ENCODE data around the gene JAGN1. TPM values are rescaled to one million over a fixed set of nuclear protein-coding genes. Genes with fewer than 3 reads are reported as not detected.

JAGN1 gene
- total and polyA plus RNA-seq, 4 donors, result 20.7 to 43.7 (median 34.9) TPM

DNA sequence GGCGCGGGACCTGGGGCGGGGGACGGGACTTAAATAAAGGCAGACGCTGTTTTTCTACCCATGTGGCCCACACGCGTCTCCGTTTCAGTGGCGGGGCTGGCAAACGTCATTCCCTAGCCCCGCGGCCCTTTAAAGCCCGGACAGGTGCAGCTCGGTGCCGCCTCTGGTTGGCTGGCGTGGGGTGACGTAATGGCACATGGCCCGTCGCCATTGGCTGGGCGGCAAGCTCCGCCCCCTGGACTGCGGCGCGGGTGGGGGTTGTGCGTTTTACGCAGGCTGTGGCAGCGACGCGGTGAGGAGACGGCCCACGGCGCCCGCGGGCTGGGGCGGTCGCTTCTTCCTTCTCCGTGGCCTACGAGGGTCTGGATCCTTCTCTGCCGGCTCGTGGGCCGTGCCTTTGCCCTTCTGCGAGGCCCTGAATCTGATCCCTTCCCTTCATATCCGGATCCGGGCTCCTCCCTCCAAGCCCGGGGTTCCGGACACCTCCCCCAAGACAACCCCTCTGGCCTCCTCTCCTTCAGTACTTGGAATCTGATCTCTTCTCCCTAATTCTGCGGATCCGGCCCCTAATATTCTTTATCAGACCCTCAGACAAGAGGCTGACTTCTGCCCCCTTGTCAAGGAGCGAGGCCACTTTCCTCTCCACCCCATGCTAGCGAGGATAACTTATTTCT, 43.3 kb downstream of the JAGN1 start, which contains the start of gene CRELD1:
Gene CRELD1, plus strand, starts transcription at position 274 of the 674 bp plus-strand sequence. CDS start 605 bp downstream, outside the sequence.
- DNase-seq, result peak; percentile 91 to 98 (median 94)
- H3K4me3 ChIP-seq, result peak within 1 kb of the TSS; percentile 60
- H3K9me3 ChIP-seq (ENCODE audit: control insufficient read depth in 4 of 4, insufficient read depth in 3 of 4, low read length in 3 of 4), result no peaks in the 10 kb centered on the region
- TF ChIP-seq, protein P1, sequence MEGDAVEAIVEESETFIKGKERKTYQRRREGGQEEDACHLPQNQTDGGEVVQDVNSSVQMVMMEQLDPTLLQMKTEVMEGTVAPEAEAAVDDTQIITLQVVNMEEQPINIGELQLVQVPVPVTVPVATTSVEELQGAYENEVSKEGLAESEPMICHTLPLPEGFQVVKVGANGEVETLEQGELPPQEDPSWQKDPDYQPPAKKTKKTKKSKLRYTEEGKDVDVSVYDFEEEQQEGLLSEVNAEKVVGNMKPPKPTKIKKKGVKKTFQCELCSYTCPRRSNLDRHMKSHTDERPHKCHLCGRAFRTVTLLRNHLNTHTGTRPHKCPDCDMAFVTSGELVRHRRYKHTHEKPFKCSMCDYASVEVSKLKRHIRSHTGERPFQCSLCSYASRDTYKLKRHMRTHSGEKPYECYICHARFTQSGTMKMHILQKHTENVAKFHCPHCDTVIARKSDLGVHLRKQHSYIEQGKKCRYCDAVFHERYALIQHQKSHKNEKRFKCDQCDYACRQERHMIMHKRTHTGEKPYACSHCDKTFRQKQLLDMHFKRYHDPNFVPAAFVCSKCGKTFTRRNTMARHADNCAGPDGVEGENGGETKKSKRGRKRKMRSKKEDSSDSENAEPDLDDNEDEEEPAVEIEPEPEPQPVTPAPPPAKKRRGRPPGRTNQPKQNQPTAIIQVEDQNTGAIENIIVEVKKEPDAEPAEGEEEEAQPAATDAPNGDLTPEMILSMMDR (IDR thresholded peaks at IDR 0.05; ENCODE audit: control extremely low read depth, extremely low read depth), result no peak
- H3K9ac ChIP-seq (ENCODE audit: insufficient read depth in 1 of 2, low read length in 2 of 2), result peak within 1 kb of the TSS; percentile 50 to 88
- ATAC-seq (ENCODE audit: insufficient read depth, low FRiP score), result peak; percentile 95
- H3K27me3 ChIP-seq (ENCODE audit: control insufficient read depth in 3 of 3, insufficient read depth in 3 of 3, low read length in 2 of 3), result no peaks in the 10 kb centered on the region
- WGBS, 2 donors, result 0 to 1% methylated on average over 45 to 50 of the region's 50 CpGs
- peaks cover 4 to 29% (median 16%) of the 10 kb centered on the region in 4 donors for H3K36me3 ChIP-seq (ENCODE audit: control insufficient read depth in 4 of 4, insufficient read depth in 4 of 4, low read length in 4 of 4)
- H3K4me1 ChIP-seq (ENCODE audit: control insufficient read depth in 5 of 5, insufficient read depth in 5 of 5, low read length in 5 of 5), result peaks cover 0 to 17% (median 2%) of the 10 kb centered on the region in 5 donors
- H3K27ac ChIP-seq (ENCODE audit: low read depth in 1 of 2, low read length in 1 of 2), result peak within 1 kb of the TSS; percentile 86 to 93

DNA sequence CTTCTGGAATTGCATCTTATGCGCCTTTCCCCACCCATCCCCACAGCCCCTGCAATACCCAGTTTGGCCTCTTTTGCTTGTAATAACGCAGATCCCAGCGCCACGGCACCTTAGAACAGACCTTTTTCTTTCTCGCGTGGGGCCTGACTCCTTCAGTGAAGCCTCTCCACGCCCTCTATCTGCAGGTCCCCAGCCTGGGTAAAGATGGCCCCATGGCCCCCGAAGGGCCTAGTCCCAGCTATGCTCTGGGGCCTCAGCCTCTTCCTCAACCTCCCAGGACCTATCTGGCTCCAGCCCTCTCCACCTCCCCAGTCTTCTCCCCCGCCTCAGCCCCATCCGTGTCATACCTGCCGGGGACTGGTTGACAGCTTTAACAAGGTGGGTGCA, 43.8 kb downstream of the JAGN1 start:
- no peaks in the 10 kb centered on the region for H3K27me3 ChIP-seq (ENCODE audit: control insufficient read depth in 3 of 3, insufficient read depth in 3 of 3, low read length in 2 of 3)
- TF ChIP-seq, protein P1 (IDR thresholded peaks at IDR 0.05; ENCODE audit: control extremely low read depth, extremely low read depth), result no peak
- H3K27ac ChIP-seq (ENCODE audit: low read depth in 1 of 2, low read length in 1 of 2), result peak overlapping the region; percentile 86 to 93
- WGBS, 2 donors, result 17 to 18% methylated on average over 11 of the region's 11 CpGs
- DNase-seq, result peak in 1 of 3 donors; percentile 66
- H3K4me1 ChIP-seq (ENCODE audit: control insufficient read depth in 5 of 5, insufficient read depth in 5 of 5, low read length in 5 of 5), result peaks cover 0 to 17% (median 2%) of the 10 kb centered on the region in 5 donors
- peak overlapping the region; percentile 60 for H3K4me3 ChIP-seq
- H3K9me3 ChIP-seq (ENCODE audit: control insufficient read depth in 4 of 4, insufficient read depth in 3 of 4, low read length in 3 of 4), result no peaks in the 10 kb centered on the region
- ATAC-seq (ENCODE audit: insufficient read depth, low FRiP score), result no peak
- peak overlapping the region; percentile 50 to 88 for H3K9ac ChIP-seq (ENCODE audit: insufficient read depth in 1 of 2, low read length in 2 of 2)
- peaks cover 4 to 29% (median 15%) of the 10 kb centered on the region in 4 donors for H3K36me3 ChIP-seq (ENCODE audit: control insufficient read depth in 4 of 4, insufficient read depth in 4 of 4, low read length in 4 of 4)

DNA sequence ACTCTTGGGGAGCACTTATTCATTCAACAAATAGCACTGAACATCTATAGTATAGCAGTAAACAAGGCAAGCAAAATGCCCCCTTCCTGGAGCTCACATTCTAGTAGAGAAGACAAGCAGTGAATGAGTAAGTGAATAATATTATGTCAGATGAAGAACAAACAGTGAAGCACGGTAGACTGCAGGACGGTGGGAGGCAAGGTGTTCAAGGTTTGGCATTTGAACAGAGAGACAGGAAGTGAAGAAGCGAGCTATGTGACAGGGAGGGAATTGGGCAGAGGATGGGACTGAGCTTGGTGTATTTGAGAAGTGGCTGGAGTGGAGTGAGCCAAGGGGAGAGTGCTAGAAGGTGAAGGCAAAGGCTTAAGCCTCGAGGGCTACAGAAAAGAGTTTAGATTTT, 44.6 kb downstream of the JAGN1 start:
- TF ChIP-seq, protein P1 (IDR thresholded peaks at IDR 0.05; ENCODE audit: control extremely low read depth, extremely low read depth), result no peak
- Histone ChIP-seq H3K27me3 (ENCODE audit: control insufficient read depth in 3 of 3, insufficient read depth in 3 of 3, low read length in 2 of 3) (no peaks in the 10 kb centered on the region), H3K9ac (ENCODE audit: insufficient read depth in 1 of 2, low read length in 2 of 2) (peak overlapping the region in 1 of 2 donors; percentile 88), H3K4me3 (no peak overlapping the region), H3K9me3 (ENCODE audit: control insufficient read depth in 4 of 4, insufficient read depth in 3 of 4, low read length in 3 of 4) (no peaks in the 10 kb centered on the region), H3K27ac (ENCODE audit: low read depth in 1 of 2, low read length in 1 of 2) (no peak overlapping the region), H3K4me1 (ENCODE audit: control insufficient read depth in 5 of 5, insufficient read depth in 5 of 5, low read length in 5 of 5) (peaks cover 0 to 17% (median 2%) of the 10 kb centered on the region in 5 donors), H3K36me3 (ENCODE audit: control insufficient read depth in 4 of 4, insufficient read depth in 4 of 4, low read length in 4 of 4) (peaks cover 0 to 24% (median 11%) of the 10 kb centered on the region in 4 donors)
- no peak for DNase-seq
- ATAC-seq (ENCODE audit: insufficient read depth, low FRiP score), result no peak
- WGBS, 2 donors, result 52 to 63% methylated on average over 4 of the region's 4 CpGs

Measured in lung (tissue), 12 donors.